ENCODE measurements around the gene LRRK1.

DNA sequence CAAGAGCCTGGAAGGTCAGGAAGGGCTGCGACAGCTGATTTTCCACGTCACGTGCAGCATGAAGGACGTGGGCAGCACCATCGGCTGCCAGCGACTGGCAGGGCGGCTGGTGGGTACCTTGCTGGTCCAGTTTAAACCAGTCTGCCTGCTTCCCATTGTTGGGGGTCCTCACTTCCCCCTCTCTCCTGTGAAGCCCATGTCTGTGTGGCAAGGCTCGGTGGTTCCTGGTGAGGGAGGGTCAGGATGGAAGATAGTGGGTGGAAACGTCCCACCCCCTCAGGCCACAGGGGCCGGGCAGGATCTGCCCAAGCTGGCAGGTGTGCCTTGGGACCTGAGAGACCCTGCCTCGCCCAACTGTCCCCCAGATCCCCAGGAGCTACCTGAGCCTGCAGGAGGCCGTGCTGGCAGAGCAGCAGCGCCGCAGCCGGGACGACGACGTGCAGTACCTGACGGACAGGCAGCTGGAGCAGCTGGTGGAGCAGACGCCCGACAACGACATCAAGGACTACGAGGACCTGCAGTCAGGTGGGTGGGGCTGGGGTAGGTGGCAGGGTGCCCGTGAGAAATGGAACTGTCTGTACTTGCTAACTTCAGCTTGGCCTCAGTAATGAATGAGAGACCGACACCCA is 108.2 kb downstream of the LRRK1 start:
- TF ChIP-seq, protein P1, sequence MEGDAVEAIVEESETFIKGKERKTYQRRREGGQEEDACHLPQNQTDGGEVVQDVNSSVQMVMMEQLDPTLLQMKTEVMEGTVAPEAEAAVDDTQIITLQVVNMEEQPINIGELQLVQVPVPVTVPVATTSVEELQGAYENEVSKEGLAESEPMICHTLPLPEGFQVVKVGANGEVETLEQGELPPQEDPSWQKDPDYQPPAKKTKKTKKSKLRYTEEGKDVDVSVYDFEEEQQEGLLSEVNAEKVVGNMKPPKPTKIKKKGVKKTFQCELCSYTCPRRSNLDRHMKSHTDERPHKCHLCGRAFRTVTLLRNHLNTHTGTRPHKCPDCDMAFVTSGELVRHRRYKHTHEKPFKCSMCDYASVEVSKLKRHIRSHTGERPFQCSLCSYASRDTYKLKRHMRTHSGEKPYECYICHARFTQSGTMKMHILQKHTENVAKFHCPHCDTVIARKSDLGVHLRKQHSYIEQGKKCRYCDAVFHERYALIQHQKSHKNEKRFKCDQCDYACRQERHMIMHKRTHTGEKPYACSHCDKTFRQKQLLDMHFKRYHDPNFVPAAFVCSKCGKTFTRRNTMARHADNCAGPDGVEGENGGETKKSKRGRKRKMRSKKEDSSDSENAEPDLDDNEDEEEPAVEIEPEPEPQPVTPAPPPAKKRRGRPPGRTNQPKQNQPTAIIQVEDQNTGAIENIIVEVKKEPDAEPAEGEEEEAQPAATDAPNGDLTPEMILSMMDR (IDR thresholded peaks at IDR 0.05), result no peak
- TF ChIP-seq EP300 (IDR thresholded peaks at IDR 0.05; ENCODE audit: borderline replicate concordance in 1 of 2, low read depth in 1 of 2, low read length in 1 of 2) (no peak), JUND (IDR thresholded peaks at IDR 0.05) (no peak), POLR2AphosphoS5 (IDR thresholded peaks at IDR 0.05; ENCODE audit: low read depth, low read length) (no peak), RXRA (IDR thresholded peaks at IDR 0.05; ENCODE audit: borderline replicate concordance, low read depth) (no peak), NFIC (IDR thresholded peaks at IDR 0.05; ENCODE audit: borderline replicate concordance) (no peak), TCF12 (IDR thresholded peaks at IDR 0.05) (no peak), EZH2phosphoT487 (IDR thresholded peaks at IDR 0.05; ENCODE audit: borderline replicate concordance, low read depth) (no peak), TEAD4 (IDR thresholded peaks at IDR 0.05; ENCODE audit: borderline replicate concordance, insufficient read depth) (no peak), RCOR1 (IDR thresholded peaks at IDR 0.05; ENCODE audit: low read length) (no peak), RAD21 (IDR thresholded peaks at IDR 0.05; ENCODE audit: low read length) (no peak)
- TF ChIP-seq, protein P2, sequence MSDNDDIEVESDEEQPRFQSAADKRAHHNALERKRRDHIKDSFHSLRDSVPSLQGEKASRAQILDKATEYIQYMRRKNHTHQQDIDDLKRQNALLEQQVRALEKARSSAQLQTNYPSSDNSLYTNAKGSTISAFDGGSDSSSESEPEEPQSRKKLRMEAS (IDR thresholded peaks at IDR 0.05; ENCODE audit: low read depth), result no peak
- TF ChIP-seq, protein P3, sequence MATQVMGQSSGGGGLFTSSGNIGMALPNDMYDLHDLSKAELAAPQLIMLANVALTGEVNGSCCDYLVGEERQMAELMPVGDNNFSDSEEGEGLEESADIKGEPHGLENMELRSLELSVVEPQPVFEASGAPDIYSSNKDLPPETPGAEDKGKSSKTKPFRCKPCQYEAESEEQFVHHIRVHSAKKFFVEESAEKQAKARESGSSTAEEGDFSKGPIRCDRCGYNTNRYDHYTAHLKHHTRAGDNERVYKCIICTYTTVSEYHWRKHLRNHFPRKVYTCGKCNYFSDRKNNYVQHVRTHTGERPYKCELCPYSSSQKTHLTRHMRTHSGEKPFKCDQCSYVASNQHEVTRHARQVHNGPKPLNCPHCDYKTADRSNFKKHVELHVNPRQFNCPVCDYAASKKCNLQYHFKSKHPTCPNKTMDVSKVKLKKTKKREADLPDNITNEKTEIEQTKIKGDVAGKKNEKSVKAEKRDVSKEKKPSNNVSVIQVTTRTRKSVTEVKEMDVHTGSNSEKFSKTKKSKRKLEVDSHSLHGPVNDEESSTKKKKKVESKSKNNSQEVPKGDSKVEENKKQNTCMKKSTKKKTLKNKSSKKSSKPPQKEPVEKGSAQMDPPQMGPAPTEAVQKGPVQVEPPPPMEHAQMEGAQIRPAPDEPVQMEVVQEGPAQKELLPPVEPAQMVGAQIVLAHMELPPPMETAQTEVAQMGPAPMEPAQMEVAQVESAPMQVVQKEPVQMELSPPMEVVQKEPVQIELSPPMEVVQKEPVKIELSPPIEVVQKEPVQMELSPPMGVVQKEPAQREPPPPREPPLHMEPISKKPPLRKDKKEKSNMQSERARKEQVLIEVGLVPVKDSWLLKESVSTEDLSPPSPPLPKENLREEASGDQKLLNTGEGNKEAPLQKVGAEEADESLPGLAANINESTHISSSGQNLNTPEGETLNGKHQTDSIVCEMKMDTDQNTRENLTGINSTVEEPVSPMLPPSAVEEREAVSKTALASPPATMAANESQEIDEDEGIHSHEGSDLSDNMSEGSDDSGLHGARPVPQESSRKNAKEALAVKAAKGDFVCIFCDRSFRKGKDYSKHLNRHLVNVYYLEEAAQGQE (IDR thresholded peaks at IDR 0.05; ENCODE audit: low read depth, low read length), result no peak
